HepG2 (cell line): ENCODE results near the gene SLC10A1. TPM values are rescaled to one million over a fixed set of nuclear protein-coding genes. Genes with fewer than 3 reads are reported as not detected.

Source experiments
- DNMT1 ChIP-seq: sonication (generic); formaldehyde crosslinking; IDR thresholded peaks from 2 replicates; pipeline ENCODE4 v1.5.1; 2020; ENCODE audit warnings: mild to moderate bottlenecking, missing genetic modification reagents
- GPN1 ChIP-seq: sonication (generic); formaldehyde crosslinking; IDR thresholded peaks from 2 replicates; pipeline ENCODE4 v1.5.1; 2020; ENCODE audit warnings: missing genetic modification reagents, borderline replicate concordance
- HCFC1 ChIP-seq: fragments of 150-350 bp; IDR thresholded peaks from 2 replicates; pipeline ENCODE4 v1.6.1; 2014; ENCODE audit warnings: low read depth, low read length
- HMGXB3 ChIP-seq: sonication (generic); formaldehyde crosslinking; IDR thresholded peaks from 2 replicates; pipeline ENCODE4 v1.4.0; 2020; ENCODE audit warnings: missing genetic modification reagents, borderline replicate concordance
- MAFF ChIP-seq: IDR thresholded peaks from 2 replicates; pipeline ENCODE4 v1.6.1; 2011; ENCODE audit warnings: low read depth, low read length, improper control_type of control experiment
- PBX2 ChIP-seq: IDR thresholded peaks from 2 replicates; pipeline ENCODE4 v1.6.1; 2016; ENCODE audit warnings: control low read depth
- TGIF2 ChIP-seq: IDR thresholded peaks from 2 replicates; pipeline ENCODE4 v1.6.1; 2016; ENCODE audit warnings: control low read depth, missing compliant biosample characterization
- ZEB1 ChIP-seq: IDR thresholded peaks from 2 replicates; pipeline ENCODE4 v1.6.1; 2012; ENCODE audit warnings: mild to moderate bottlenecking, low read depth, inconsistent platforms; ENCODE audit not compliant: insufficient replicate concordance
- ZNF264 ChIP-seq: sonication (generic); formaldehyde crosslinking; IDR thresholded peaks from 2 replicates; pipeline ENCODE4 v1.4.0; 2020; ENCODE audit warnings: missing genetic modification reagents
- ZNF501 ChIP-seq: sonication (generic); formaldehyde crosslinking; IDR thresholded peaks from 2 replicates; pipeline ENCODE4 v1.5.1; 2020; ENCODE audit warnings: mild to moderate bottlenecking, moderate library complexity, missing genetic modification reagents
- ZSCAN5A ChIP-seq: sonication (generic); formaldehyde crosslinking; IDR thresholded peaks from 2 replicates; pipeline ENCODE4 v1.8.0; 2022; ENCODE audit warnings: mild to moderate bottlenecking, missing genetic modification reagents, borderline replicate concordance
- polyA plus RNA-seq, 8 experiments: library from polyadenylated mRNA; depleted of rRNA in 3 of 8; stranded (reverse) in 7 of 8; unstranded in 1 of 8; fragments of >200 nt; fragmentation: Illumina TruSeq in 4 of 8; extraction: Trizol in 4 of 8; gene quantifications; 2 replicates each; pipeline versions ENCODE4 v1.2.1 to v1.2.3, GENCODE V29; 2011 to 2016; ENCODE audit warnings: low read depth in 4 of 8, missing spikeins in 1 of 8, mixed read lengths in 1 of 8; ENCODE audit not compliant: insufficient read depth in 1 of 8
- total RNA-seq, 5 experiments: library from RNA; depleted of rRNA; stranded (reverse); fragments of >200 nt; fragmentation: Illumina TruSeq; extraction: Trizol; gene quantifications; 2 replicates each; pipeline ENCODE4 v1.2.3, GENCODE V29; 2016; ENCODE audit warnings: low read depth in 1 of 5

The SLC10A1 gene
- total and polyA plus RNA-seq, 2 of the 13 experiments (the other 11 are each of a cell fraction or from before 2014, with no cell fraction given): 0.17 TPM; not detected in 1

- no peak for TF ChIP-seq PBX2 (CRISPR knock-in tag)
- no peak for TF ChIP-seq ZNF501 (CRISPR knock-in tag)
- no peak for TF ChIP-seq GPN1 (CRISPR knock-in tag)
- TF ChIP-seq ZEB1: no peak
- TF ChIP-seq MAFF: no peak
- no peak for TF ChIP-seq ZNF264 (CRISPR knock-in tag)
- no peak for TF ChIP-seq HCFC1
- TF ChIP-seq HMGXB3 (CRISPR knock-in tag): no peak
- TF ChIP-seq DNMT1: no peak
- TF ChIP-seq ZSCAN5A: no peak
- TF ChIP-seq TGIF2 (CRISPR knock-in tag): no peak
- TF ChIP-seq, all 625 proteins: peak for 23
Observed at GRCh38 chr14:69755784-69756183, 41.3 kb downstream of the SLC10A1 start (continued).
